GM12891 (cell line): ENCODE measurements around the gene ST3GAL3.

Experiments used
- DNase-seq: peaks from one replicate; pipeline ENCODE4 v3.0.0; 2011; ENCODE audit warnings: low spot score; ENCODE audit not compliant: insufficient read length
- FAIRE-seq: peaks from 2 replicates; lab custom pipeline; 2011; peaks lifted over from hg19 to GRCh38; lab: Jason Lieb, UNC
- PAX5 ChIP-seq: IDR thresholded peaks from 2 replicates; pipeline ENCODE4 v1.6.1; 2011; ENCODE audit warnings: low read length, moderate library complexity, mild to moderate bottlenecking; ENCODE audit not compliant: insufficient read depth, severe bottlenecking
- POLR2A ChIP-seq: IDR thresholded peaks from 2 replicates; pipeline ENCODE4 v1.6.1; 2011; ENCODE audit warnings: low read depth, low read length, control low read depth
- POLR2AphosphoS5 ChIP-seq: IDR thresholded peaks from 2 replicates; pipeline ENCODE4 v1.6.1; 2011; ENCODE audit warnings: low read depth, low read length, control low read depth
- POU2F2 ChIP-seq: IDR thresholded peaks from 2 replicates; pipeline ENCODE4 v1.6.1; 2011; ENCODE audit warnings: low read depth, mild to moderate bottlenecking, control low read depth, low read length, moderate library complexity
- SPI1 ChIP-seq: IDR thresholded peaks from 2 replicates; pipeline ENCODE4 v1.6.1; 2011; ENCODE audit warnings: low read depth, low read length, control low read depth
- TAF1 ChIP-seq: IDR thresholded peaks from 2 replicates; pipeline ENCODE4 v1.6.1; 2011; ENCODE audit warnings: low read depth, low read length, control low read depth

The ST3GAL3 gene

GRCh38 chr1:43871181-43871910 is 164.0 kb downstream of the ST3GAL3 start:
- DNase-seq, result no peak
- TF ChIP-seq POLR2A (no peak), TAF1 (no peak), POLR2AphosphoS5 (no peak), SPI1 (no peak), POU2F2 (no peak), PAX5 (no peak)
- no peak for FAIRE-seq

GRCh38 chr1:43872280-43872679 is 164.9 kb downstream of the ST3GAL3 start:
- FAIRE-seq, result no peak
- TF ChIP-seq POU2F2 (no peak), POLR2A (no peak), SPI1 (no peak)
- DNase-seq, result no peak

- no peak for FAIRE-seq
These were observed 166.5 kb downstream of the ST3GAL3 start for GRCh38 chr1:43873851-43874250.

GRCh38 chr1:43874716-43875115 is 167.4 kb downstream of the ST3GAL3 start:
- TF ChIP-seq POLR2AphosphoS5, result no peak
- TF ChIP-seq SPI1, result no peak
- TF ChIP-seq POLR2A, result no peak
- TF ChIP-seq POU2F2, result no peak
- DNase-seq, result no peak
- no peak for FAIRE-seq

More at GRCh38 chr1:43873851-43874250, 166.5 kb downstream of the ST3GAL3 start:
- TF ChIP-seq TAF1 (no peak), PAX5 (no peak), POLR2A (no peak), POLR2AphosphoS5 (no peak), POU2F2 (no peak), SPI1 (no peak)
- no peak for DNase-seq

- TF ChIP-seq PAX5 (no peak), POLR2AphosphoS5 (no peak), POLR2A (no peak), POU2F2 (no peak), TAF1 (no peak), SPI1 (no peak)
- FAIRE-seq (no peak), DNase-seq (no peak)
These were observed 168.0 kb downstream of the ST3GAL3 start for GRCh38 chr1:43875331-43875730.

- no peak for TF ChIP-seq POLR2AphosphoS5
- no peak for TF ChIP-seq TAF1
- no peak for TF ChIP-seq SPI1
- TF ChIP-seq PAX5, result no peak
- no peak for TF ChIP-seq POLR2A
- TF ChIP-seq POU2F2, result no peak
- FAIRE-seq, result no peak
These were observed 169.8 kb downstream of the ST3GAL3 start for GRCh38 chr1:43877101-43877500.

GRCh38 chr1:43878440-43878839 is 171.1 kb downstream of the ST3GAL3 start:
- DNase-seq (no peak), FAIRE-seq (no peak)
- no peak for TF ChIP-seq SPI1
- TF ChIP-seq TAF1, result no peak
- no peak for TF ChIP-seq POU2F2
- TF ChIP-seq POLR2AphosphoS5, result no peak
- TF ChIP-seq PAX5, result no peak
- no peak for TF ChIP-seq POLR2A

More at GRCh38 chr1:43877101-43877500, 169.8 kb downstream of the ST3GAL3 start:
- DNase-seq, result no peak

- FAIRE-seq (no peak), DNase-seq (no peak)
- TF ChIP-seq POU2F2 (no peak), POLR2AphosphoS5 (no peak), PAX5 (no peak), TAF1 (no peak), POLR2A (no peak), SPI1 (no peak)
These were observed 171.5 kb downstream of the ST3GAL3 start for GRCh38 chr1:43878854-43879253.

- TF ChIP-seq PAX5 (no peak), SPI1 (no peak), TAF1 (no peak), POU2F2 (no peak), POLR2AphosphoS5 (no peak), POLR2A (no peak)
These were observed 172.1 kb downstream of the ST3GAL3 start for GRCh38 chr1:43879414-43879813.

GRCh38 chr1:43879996-43880395 is 172.7 kb downstream of the ST3GAL3 start:
- DNase-seq, result no peak
- TF ChIP-seq SPI1 (no peak), POLR2A (no peak), PAX5 (no peak), POLR2AphosphoS5 (no peak), POU2F2 (no peak), TAF1 (no peak)
- no peak for FAIRE-seq

More at GRCh38 chr1:43879414-43879813, 172.1 kb downstream of the ST3GAL3 start:
- FAIRE-seq (no peak), DNase-seq (no peak)
